Stimulated activated CD4-positive, alpha-beta T cell treated with anti-CD3 and anti-CD28 coated beads, TNF-alpha, amount 100 ng/mL, for 1 hour (primary cell): ENCODE measurements around the gene ZNF655.

Experiments used
- DNase-seq, 3 donors: peaks; one replicate each; pipeline ENCODE4 v3.0.0-alpha.2; 2020; ENCODE audit warnings: low read depth in 3 of 3, low spot score in 1 of 3

Gene ZNF655

DNA sequence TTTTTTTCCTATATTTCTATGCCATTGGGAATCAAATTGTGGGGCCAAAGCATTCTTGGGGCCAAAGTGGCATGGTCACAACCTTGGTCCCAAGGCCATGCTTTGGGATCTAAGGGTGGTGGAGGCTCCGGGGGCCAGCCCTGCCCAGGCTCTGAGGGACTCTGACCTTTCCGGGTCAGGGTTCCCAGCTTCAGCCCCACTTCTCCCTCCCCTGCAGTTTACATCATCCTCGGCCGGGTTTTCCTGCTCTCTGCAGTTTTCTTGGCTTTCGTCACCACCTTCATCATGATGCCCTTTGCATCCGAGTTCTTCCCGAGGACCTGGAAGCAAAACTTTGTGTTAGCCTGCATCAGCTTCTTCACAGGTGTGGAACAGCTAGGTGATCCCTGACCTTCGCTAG, 48.1 kb downstream of the ZNF655 start:
- no peak for DNase-seq

- no peak for DNase-seq
Observed at GRCh38 chr7:99607548-99607947, 49.1 kb downstream of the ZNF655 start.

DNA sequence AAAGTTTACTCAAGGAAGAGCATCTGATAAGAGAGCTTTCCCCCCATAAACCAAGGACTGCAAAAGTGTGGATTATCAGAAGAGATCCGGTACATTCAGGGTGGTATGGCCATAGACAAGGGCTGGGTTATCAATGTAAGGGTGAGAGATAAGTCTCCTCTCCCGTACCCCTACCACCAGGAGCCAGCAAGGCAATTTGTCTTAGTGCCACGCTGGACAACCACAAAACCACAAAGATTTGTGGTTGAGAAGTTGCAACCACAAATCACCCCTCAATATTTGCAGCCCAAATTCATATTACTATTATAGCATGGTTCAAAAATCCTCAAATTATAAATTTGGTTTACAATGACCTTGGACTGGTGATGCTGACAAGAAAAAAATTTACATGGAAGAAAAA, 56.1 kb downstream of the ZNF655 start:
- no peak for DNase-seq

DNA sequence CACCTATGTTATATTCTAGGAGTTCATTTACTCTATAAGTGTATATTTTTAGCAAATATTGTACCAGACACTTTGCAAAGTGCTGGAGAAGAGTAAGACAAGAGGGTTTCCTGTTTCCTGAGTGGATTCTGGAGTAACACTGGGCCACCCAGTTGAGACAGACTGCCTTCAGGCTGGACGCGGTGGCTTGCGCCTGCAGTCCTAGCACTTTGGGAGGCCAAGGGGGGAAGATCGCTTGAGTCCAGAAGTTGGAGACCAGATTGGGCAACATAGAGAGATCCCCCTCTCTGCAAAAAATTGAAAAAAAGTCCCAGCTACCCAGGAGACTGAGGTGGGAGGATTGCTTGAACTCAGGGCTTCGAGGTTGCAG, 57.5 kb downstream of the ZNF655 start:
- DNase-seq, result no peak

DNA sequence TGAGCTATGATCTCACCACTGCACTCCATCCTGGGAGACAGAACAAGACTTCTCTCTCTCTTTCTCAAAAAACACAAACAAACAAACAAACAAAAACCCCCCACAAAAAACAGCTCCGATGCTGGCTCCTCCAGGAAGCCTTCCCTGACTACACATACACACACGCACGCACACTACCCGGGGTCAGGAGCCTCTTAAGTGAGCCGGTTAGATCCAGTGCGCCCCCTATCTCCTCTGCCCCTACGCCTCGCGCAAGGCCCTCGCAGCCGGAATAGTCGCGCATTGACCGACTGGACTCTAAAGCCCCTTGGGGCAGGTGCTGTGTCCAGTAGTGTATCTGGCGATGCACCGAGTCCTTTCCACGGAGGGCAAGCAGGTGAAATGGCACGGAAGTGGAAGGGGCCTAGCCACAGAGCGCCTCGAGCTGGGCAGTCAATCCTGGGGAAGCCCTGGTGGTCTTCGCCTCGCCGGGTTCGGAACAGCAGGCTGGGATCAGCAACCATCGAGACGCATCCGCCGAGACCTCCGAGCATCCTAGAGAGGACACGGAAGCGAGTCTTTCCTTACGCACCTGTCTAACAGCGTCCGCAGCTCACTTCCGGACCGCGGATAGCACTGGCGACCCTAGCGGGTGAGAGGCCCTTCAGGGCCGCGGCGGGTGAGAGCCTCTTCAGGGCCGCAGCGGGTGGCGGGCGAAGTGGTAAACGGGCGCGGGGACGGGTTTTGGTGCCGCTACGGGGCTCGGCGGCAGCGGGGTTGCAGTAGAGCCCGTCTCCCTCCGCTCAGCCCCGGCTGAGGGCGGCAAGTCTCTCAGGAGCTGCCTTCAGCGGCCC, 58.1 kb downstream of the ZNF655 start, which contains the start of gene ZSCAN25:
ZSCAN25 (plus strand) TSS at position 588 of the 833 bp plus-strand sequence. CDS start 2,661 bp downstream, outside the sequence.
- DNase-seq, result peak; percentile 69 to 73 (median 72)

DNA sequence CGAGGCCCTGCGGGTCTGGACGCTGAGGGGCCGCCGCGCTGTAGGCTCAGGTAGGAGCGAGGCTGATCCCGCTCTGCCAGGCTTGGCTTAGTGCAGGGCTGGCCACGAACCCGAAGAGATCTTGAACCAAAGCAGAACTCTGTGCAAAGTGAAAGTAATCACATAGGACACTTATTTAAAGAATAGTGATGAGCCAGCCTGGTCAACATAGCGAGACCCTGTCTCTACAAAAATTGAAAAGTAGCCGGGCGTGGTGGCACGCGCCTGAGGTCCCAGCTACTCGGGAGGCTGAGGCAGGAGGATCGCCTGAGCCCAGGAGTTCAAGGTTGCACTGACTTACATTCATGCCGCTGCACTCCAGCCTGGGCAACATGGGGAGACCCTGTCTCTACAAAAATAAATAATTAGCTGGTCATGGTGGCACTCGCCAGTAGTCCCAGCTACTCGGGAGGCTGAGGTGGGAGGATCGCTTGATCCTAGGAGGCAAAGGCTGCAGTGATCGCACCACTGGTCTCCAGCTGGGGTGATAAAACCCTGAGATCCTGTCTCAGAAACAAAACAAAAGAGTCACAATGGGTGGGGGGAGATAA, 58.8 kb downstream of the ZNF655 start:
- DNase-seq, result no peak

DNA sequence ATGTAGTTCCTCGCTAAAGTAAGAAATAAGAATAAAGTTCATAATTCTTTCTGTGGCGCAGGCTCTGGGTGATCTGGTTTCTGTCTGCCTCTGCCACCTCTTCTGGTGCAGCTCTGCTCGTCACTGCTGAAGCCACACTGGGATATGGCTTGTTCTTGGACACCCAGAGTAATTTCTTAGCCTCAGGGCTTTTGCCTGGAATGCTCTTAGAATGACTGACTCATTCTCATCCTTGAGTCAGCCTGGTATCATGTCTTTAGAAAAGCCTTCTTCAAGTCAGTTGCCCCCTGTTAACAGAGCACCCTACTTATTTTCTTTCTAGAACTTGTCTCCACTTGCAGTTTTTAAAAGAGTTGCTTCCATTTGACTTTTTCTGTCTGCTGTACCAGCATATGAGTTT, 60.3 kb downstream of the ZNF655 start:
- DNase-seq, result no peak

GRCh38 chr7:99619571-99620130, 61.2 kb downstream of the ZNF655 start:
- no peak for DNase-seq

- DNase-seq, result no peak
Observed at GRCh38 chr7:99621271-99621670, 62.8 kb downstream of the ZNF655 start.

- DNase-seq, result no peak
Observed at GRCh38 chr7:99622596-99622995, 64.2 kb downstream of the ZNF655 start.

DNA sequence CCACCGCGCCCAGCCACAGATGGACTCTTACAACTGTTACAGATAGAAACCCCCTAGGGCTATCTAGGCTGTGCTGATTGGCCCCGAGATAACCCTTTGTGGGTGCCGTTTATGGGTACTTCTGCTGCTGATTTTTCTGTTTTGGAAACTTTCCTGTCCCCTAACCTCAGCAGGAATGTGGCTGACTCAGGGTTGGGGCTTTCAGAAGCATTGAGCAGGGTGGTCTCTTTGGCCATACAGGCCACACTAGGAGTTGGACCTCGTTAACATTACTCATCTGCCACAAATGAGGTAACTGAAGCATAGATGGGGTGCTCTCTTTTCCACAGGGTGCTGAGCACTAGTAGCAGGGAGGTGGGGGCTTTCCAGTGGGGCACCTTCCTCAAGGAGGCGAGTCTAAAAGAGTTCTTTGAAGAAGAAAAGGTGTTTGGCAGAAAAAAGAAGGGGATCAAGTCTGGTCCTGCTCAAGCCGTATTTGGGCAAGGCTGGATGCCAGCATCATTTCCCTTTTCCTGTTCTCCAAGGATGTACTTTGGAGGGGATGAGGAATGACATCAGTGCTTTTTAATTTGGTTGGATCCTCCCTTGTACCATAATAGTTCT, 64.8 kb downstream of the ZNF655 start:
- no peak for DNase-seq

- DNase-seq, result no peak
Observed at GRCh38 chr7:99623702-99624447, 65.4 kb downstream of the ZNF655 start.

DNA sequence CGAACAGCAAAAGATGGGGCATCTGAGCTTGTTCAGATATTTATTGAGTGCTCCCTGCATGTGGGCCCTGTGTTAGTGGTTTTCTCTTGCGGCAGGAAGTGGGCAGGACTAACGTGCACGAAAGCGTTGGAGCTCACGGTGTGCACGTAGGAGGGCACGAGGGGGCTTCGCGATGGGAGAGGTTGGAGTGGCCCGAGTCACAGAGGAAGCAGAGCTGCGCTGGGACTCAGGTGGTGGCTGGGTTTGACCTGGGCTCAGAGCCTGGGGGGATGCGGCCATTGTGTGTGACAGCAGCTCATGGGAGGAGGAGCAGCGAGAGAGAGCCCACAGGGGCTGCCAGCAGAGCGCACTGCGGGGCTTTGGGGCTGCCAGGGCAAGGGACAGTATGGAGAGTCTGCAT, 66.0 kb downstream of the ZNF655 start:
- peak; percentile 4 to 28 (median 24) for DNase-seq

DNA sequence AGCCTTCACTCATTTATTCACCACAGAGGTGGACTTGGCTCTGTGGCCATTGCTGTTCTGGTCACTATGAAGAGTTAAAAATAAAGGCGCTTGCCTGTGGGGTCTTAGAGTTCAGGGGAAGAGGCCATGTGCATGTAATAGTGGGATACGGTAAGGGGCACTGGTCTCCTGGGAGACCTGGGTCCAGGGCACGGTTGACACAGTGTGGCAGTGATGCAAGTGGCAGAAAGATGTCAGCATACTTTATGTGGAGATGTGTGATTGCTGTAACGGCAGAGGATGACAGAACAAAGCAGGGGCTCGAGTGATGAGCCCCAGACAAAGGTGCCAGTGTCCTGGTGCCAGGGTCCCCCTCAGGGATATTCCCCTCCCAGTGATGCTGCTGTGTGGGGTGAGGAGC, 66.9 kb downstream of the ZNF655 start:
- DNase-seq, result no peak

DNA sequence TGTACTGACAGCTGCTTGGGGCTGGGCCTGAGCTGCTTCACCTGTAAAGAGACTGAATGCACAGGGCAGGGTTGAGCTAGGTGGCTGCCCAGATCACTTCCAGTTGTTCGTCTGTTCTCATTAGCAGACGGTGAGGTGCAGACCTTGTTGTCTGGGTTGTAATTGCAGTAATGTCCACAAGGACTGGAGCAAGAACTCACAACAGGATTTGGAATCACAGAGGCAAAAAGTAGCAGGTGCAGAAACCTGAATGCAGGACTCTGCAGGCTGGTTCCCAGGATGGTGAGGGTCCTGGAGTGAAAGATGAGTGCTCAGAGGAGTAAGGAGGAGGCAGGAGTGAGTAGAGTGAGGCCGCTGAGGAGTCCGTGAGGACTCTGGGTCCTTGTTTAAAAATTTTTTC, 67.5 kb downstream of the ZNF655 start:
- no peak for DNase-seq
